Measurements from ENCODE around the gene KRT84.

The KRT84 gene

GRCh38 chr12:52370926-52371608, 14.4 kb downstream of the KRT84 start:
- no peak overlapping the region for H3K4me3 ChIP-seq (replicated peaks in 1 of 2; ENCODE audit: low read depth in 2 of 2, low read length in 2 of 2)
- TF ChIP-seq, protein P1, sequence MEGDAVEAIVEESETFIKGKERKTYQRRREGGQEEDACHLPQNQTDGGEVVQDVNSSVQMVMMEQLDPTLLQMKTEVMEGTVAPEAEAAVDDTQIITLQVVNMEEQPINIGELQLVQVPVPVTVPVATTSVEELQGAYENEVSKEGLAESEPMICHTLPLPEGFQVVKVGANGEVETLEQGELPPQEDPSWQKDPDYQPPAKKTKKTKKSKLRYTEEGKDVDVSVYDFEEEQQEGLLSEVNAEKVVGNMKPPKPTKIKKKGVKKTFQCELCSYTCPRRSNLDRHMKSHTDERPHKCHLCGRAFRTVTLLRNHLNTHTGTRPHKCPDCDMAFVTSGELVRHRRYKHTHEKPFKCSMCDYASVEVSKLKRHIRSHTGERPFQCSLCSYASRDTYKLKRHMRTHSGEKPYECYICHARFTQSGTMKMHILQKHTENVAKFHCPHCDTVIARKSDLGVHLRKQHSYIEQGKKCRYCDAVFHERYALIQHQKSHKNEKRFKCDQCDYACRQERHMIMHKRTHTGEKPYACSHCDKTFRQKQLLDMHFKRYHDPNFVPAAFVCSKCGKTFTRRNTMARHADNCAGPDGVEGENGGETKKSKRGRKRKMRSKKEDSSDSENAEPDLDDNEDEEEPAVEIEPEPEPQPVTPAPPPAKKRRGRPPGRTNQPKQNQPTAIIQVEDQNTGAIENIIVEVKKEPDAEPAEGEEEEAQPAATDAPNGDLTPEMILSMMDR (IDR thresholded peaks at IDR 0.05; ENCODE audit: low read depth, low read length): no peak
- DNase-seq (ENCODE audit: low read depth in 2 of 2): peak; percentile 46 to 87

- no peak overlapping the region for H3K4me3 ChIP-seq (replicated peaks in 1 of 2; ENCODE audit: low read depth in 2 of 2, low read length in 2 of 2)
- DNase-seq (ENCODE audit: low read depth in 2 of 2): no peak
- TF ChIP-seq, protein P1 (IDR thresholded peaks at IDR 0.05; ENCODE audit: low read depth, low read length): no peak
Observed at GRCh38 chr12:52369809-52370208, 15.6 kb downstream of the KRT84 start.

GRCh38 chr12:52369211-52369610, 16.2 kb downstream of the KRT84 start:
- DNase-seq (ENCODE audit: low read depth in 2 of 2): no peak
- H3K4me3 ChIP-seq (replicated peaks in 1 of 2; ENCODE audit: low read depth in 2 of 2, low read length in 2 of 2): no peak overlapping the region
- TF ChIP-seq, protein P1 (IDR thresholded peaks at IDR 0.05; ENCODE audit: low read depth, low read length): no peak

DNA sequence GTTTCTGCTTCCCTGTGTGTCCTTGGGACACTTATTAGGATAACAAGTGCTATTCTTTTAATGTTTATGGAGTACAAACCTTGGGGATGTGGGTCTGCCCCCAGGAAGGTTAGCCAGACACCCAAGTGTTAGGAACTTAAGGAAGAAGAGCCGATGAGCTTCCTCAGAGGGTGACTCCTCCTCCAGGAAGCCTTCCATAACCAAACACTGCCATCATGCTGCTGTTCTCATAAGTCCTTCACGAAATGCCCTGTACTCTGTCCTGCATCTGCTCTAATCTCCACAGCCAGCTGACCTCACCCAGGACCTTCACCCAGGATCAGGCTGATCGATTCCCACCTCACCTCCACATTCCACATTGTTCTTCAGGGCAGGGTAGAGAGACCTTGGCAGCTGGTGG, 16.9 kb downstream of the KRT84 start:
- no peak for DNase-seq (ENCODE audit: low read depth in 2 of 2)
- TF ChIP-seq, protein P1 (IDR thresholded peaks at IDR 0.05; ENCODE audit: low read depth, low read length): no peak
- no peak overlapping the region for H3K4me3 ChIP-seq (replicated peaks in 1 of 2; ENCODE audit: low read depth in 2 of 2, low read length in 2 of 2)

GRCh38 chr12:52367876-52368275, 17.6 kb downstream of the KRT84 start:
- no peak overlapping the region for H3K4me3 ChIP-seq (replicated peaks in 1 of 2; ENCODE audit: low read depth in 2 of 2, low read length in 2 of 2)
- TF ChIP-seq, protein P1 (IDR thresholded peaks at IDR 0.05; ENCODE audit: low read depth, low read length): no peak
- no peak for DNase-seq (ENCODE audit: low read depth in 2 of 2)

- H3K4me3 ChIP-seq (replicated peaks in 1 of 2; ENCODE audit: low read depth in 2 of 2, low read length in 2 of 2): no peak within 1 kb of the TSS
Observed at GRCh38 chr12:52366738-52367485, 18.5 kb downstream of the KRT84 start, which contains the start of gene KRT85. Gene KRT85 (minus strand): TSS chr12:52367481. CDS start chr12:52367405, 76 bp downstream.

More at GRCh38 chr12:52366738-52367485, 18.5 kb downstream of the KRT84 start, which contains the start of gene KRT85:
- TF ChIP-seq, protein P1 (IDR thresholded peaks at IDR 0.05; ENCODE audit: low read depth, low read length): no peak
- no peak for DNase-seq (ENCODE audit: low read depth in 2 of 2)
